H1 (cell line): ENCODE results near the gene GCLC. TPM values are rescaled to one million over a fixed set of nuclear protein-coding genes. Genes with fewer than 3 reads are reported as not detected.

Experiments used
- CTCF ChIA-PET: fragments of 300-600 bp; sonication (Branson Sonifier 250); formaldehyde crosslinking; loops from one replicate; lab custom pipeline; 2021; ENCODE audit not compliant: partially characterized antibody; lab: Charles Lee
- POLR2A ChIA-PET: fragments of 300-600 bp; sonication (Branson Sonifier 250); formaldehyde crosslinking; loops from one replicate; lab custom pipeline; 2021; ENCODE audit warnings: inconsistent platforms; ENCODE audit not compliant: partially characterized antibody; lab: Charles Lee
- DNase-seq, 2 experiments: peaks; one replicate each; pipeline versions ENCODE4 v3.0.0 to v3.0.0-alpha.2; 2010 to 2022; ENCODE audit warnings: low spot score in 2 of 2, low read depth in 1 of 2, mixed read lengths in 1 of 2
- FAIRE-seq: peaks from 2 replicates; lab custom pipeline; 2011; peaks lifted over from hg19 to GRCh38; lab: Jason Lieb, UNC
- H2AFZ ChIP-seq: 2 replicates; pipeline ENCODE4 v1.8.1; 2012; ENCODE audit warnings: low read length, inconsistent platforms
- H2AK5ac ChIP-seq: 2 replicates; pipeline ENCODE4 v1.6.1; 2013; ENCODE audit warnings: low read depth, low read length
- H2BK120ac ChIP-seq: replicated peaks from 2 replicates; pipeline ENCODE3; 2013; ENCODE audit warnings: low read depth, low read length, inconsistent platforms
- H2BK12ac ChIP-seq: 2 replicates; pipeline ENCODE4 v1.6.1; 2013; ENCODE audit warnings: low read depth, low read length
- H2BK15ac ChIP-seq: 2 replicates; pipeline ENCODE4 v1.6.1; 2013; ENCODE audit warnings: low read length
- H2BK20ac ChIP-seq: 2 replicates; pipeline ENCODE4 v1.6.1; 2013; ENCODE audit warnings: low read length
- H2BK5ac ChIP-seq: 2 replicates; pipeline ENCODE4 v1.6.1; 2013; ENCODE audit warnings: low read depth, low read length
- H3K14ac ChIP-seq: 2 replicates; pipeline ENCODE4 v1.6.1; 2013; ENCODE audit warnings: inconsistent platforms; ENCODE audit not compliant: insufficient read length
- H3K18ac ChIP-seq: 2 replicates; pipeline ENCODE4 v1.6.1; 2013; ENCODE audit warnings: low read length; ENCODE audit errors: extremely low read depth
- H3K23ac ChIP-seq: 2 replicates; pipeline ENCODE4 v1.6.1; 2013; ENCODE audit warnings: inconsistent platforms; ENCODE audit not compliant: insufficient read length
- H3K23me2 ChIP-seq: 2 replicates; pipeline ENCODE4 v1.6.1; 2013; ENCODE audit warnings: low read depth, low read length
- H3K27ac ChIP-seq: 2 replicates; pipeline ENCODE4 v1.6.1; 2011; ENCODE audit warnings: low read depth, low read length, inconsistent platforms
- H3K27me3 ChIP-seq, 4 experiments: replicated peaks in 1 of 4; 1 replicate in 1 of 4; 2 replicates in 3 of 4; pipeline versions ENCODE4 v1.6.1 to v1.8.1; 2011 to 2013; ENCODE audit warnings: low read length in 3 of 4, mild to moderate bottlenecking in 3 of 4, inconsistent platforms in 2 of 4, mixed read lengths in 2 of 4, moderate library complexity in 1 of 4; ENCODE audit not compliant: control insufficient read depth in 3 of 4, insufficient read depth in 3 of 4; ENCODE audit errors: extremely low read depth in 1 of 4
- H3K36me3 ChIP-seq, 4 experiments: 2 replicates each; pipeline versions ENCODE4 v1.6.1 to v1.8.1; 2011 to 2013; ENCODE audit warnings: mild to moderate bottlenecking in 4 of 4, low read length in 3 of 4, moderate library complexity in 2 of 4, control low read depth in 1 of 4, inconsistent platforms in 1 of 4; ENCODE audit not compliant: insufficient read depth in 4 of 4, control insufficient read depth in 2 of 4
- H3K4ac ChIP-seq: replicated peaks from 2 replicates; pipeline ENCODE3; 2013; ENCODE audit warnings: low read length, low read depth, mixed read lengths, inconsistent platforms; ENCODE audit not compliant: insufficient read length
- H3K4me1 ChIP-seq, 4 experiments: replicated peaks in 1 of 4; 1 replicate in 1 of 4; 2 replicates in 3 of 4; pipeline versions ENCODE4 v1.6.1 to v1.8.1; 2011 to 2013; ENCODE audit warnings: low read length in 3 of 4, inconsistent platforms in 2 of 4, mixed read lengths in 1 of 4; ENCODE audit not compliant: insufficient read depth in 4 of 4, control insufficient read depth in 3 of 4
- H3K4me2 ChIP-seq, 2 experiments: 2 replicates each; pipeline versions ENCODE4 v1.6.1 to v1.8.1; 2011 to 2013; ENCODE audit warnings: low read depth in 2 of 2, low read length in 2 of 2, control low read depth in 1 of 2, inconsistent platforms in 1 of 2, mild to moderate bottlenecking in 1 of 2; ENCODE audit not compliant: insufficient read depth in 1 of 2
- H3K4me3 ChIP-seq, 4 experiments: fragments of 200-600, 300-600 bp in 1 of 4; sonication (generic), shearing (Covaris generic), sonication (Bioruptor Twin) in 1 of 4; 2 replicates each; pipeline versions ENCODE4 v1.5.1 to v1.8.1; 2011 to 2016; ENCODE audit warnings: low read length in 4 of 4, low read depth in 3 of 4, control low read depth in 2 of 4, inconsistent platforms in 2 of 4, mild to moderate bottlenecking in 2 of 4, mixed read lengths in 1 of 4, moderate library complexity in 1 of 4; ENCODE audit not compliant: insufficient read depth in 2 of 4; ENCODE audit errors: extremely low read depth in 1 of 4
- H3K56ac ChIP-seq: replicated peaks from 2 replicates; pipeline ENCODE3; 2013; ENCODE audit warnings: low read depth, mild to moderate bottlenecking, mixed read lengths, low read length, inconsistent platforms; ENCODE audit not compliant: insufficient read length
- H3K79me1 ChIP-seq: 2 replicates; pipeline ENCODE4 v1.6.1; 2013; ENCODE audit warnings: low read depth, low read length, control low read depth
- H3K79me2 ChIP-seq, 2 experiments: 2 replicates each; pipeline versions ENCODE4 v1.6.1 to v1.8.1; 2012 to 2013; ENCODE audit warnings: low read length in 2 of 2, mild to moderate bottlenecking in 2 of 2, inconsistent platforms in 1 of 2; ENCODE audit not compliant: insufficient read depth in 2 of 2, control insufficient read depth in 1 of 2
- H3K9ac ChIP-seq, 4 experiments: replicated peaks in 1 of 4; 1 replicate in 1 of 4; 2 replicates in 3 of 4; pipeline versions ENCODE4 v1.6.1 to v1.8.1; 2011 to 2013; ENCODE audit warnings: low read depth in 3 of 4, low read length in 3 of 4, control low read depth in 2 of 4, mild to moderate bottlenecking in 2 of 4, moderate library complexity in 2 of 4, inconsistent platforms in 1 of 4; ENCODE audit errors: extremely low read depth in 1 of 4
- H3K9me3 ChIP-seq, 2 experiments: 2 replicates each; pipeline versions ENCODE4 v1.6.1 to v1.8.1; 2012 to 2013; ENCODE audit warnings: mild to moderate bottlenecking in 2 of 2, moderate library complexity in 2 of 2, control low read depth in 1 of 2, inconsistent platforms in 1 of 2, low read depth in 1 of 2, low read length in 1 of 2, mixed read lengths in 1 of 2; ENCODE audit not compliant: insufficient read depth in 2 of 2
- H4K20me1 ChIP-seq, 2 experiments: replicated peaks in 1 of 2; 2 replicates each; pipeline versions ENCODE3 to v1.8.1; 2011 to 2013; ENCODE audit warnings: inconsistent platforms in 2 of 2, low read length in 2 of 2, mild to moderate bottlenecking in 1 of 2; ENCODE audit not compliant: insufficient read depth in 2 of 2, control insufficient read depth in 1 of 2
- H4K5ac ChIP-seq: 2 replicates; pipeline ENCODE4 v1.6.1; 2013; ENCODE audit warnings: low read length, low read depth, mixed read lengths, inconsistent platforms; ENCODE audit not compliant: insufficient read length
- H4K8ac ChIP-seq: 2 replicates; pipeline ENCODE4 v1.8.0; 2013; ENCODE audit warnings: mild to moderate bottlenecking, moderate library complexity, low read length, inconsistent platforms; ENCODE audit not compliant: insufficient read depth; ENCODE audit errors: extremely low read depth
- H4K91ac ChIP-seq: replicated peaks from 2 replicates; pipeline ENCODE3; 2013; ENCODE audit warnings: low read length, mixed read lengths, inconsistent platforms; ENCODE audit not compliant: insufficient read length
- GABPA ChIP-seq: IDR thresholded peaks from 2 replicates; pipeline ENCODE4 v1.6.1; 2011; ENCODE audit warnings: mild to moderate bottlenecking, low read length, moderate library complexity, borderline replicate concordance; ENCODE audit not compliant: insufficient read depth
- JUN ChIP-seq: IDR thresholded peaks from 2 replicates; pipeline ENCODE4 v1.6.1; 2011; ENCODE audit warnings: low read depth, mild to moderate bottlenecking, improper control_type of control experiment, low read length
- JUND ChIP-seq: IDR thresholded peaks from 2 replicates; pipeline ENCODE4 v1.6.1; 2011; ENCODE audit warnings: mild to moderate bottlenecking, improper control_type of control experiment, low read length
- KDM4A ChIP-seq: IDR thresholded peaks from one replicate; pipeline ENCODE4 v1.7.1; 2012; ENCODE audit warnings: low read depth, mild to moderate bottlenecking, moderate library complexity, low read length, inconsistent platforms; ENCODE audit not compliant: severe bottlenecking
- POLR2A ChIP-seq, 2 experiments: IDR thresholded peaks; 1 replicate in 1 of 2; 2 replicates in 1 of 2; pipeline ENCODE4 v1.6.1; 2011; ENCODE audit warnings: low read depth in 2 of 2, low read length in 2 of 2, mild to moderate bottlenecking in 2 of 2; ENCODE audit errors: control extremely low read depth in 1 of 2
- SP4 ChIP-seq: IDR thresholded peaks from 2 replicates; pipeline ENCODE4 v1.6.1; 2012; ENCODE audit warnings: low read length, inconsistent platforms
- TCF12 ChIP-seq: IDR thresholded peaks from 2 replicates; pipeline ENCODE4 v1.6.1; 2011; ENCODE audit warnings: low read depth, mild to moderate bottlenecking, low read length
- WGBS, 2 experiments: shearing (Covaris generic) in 1 of 2; methylation state at CpG; one replicate each; pipeline versions ENCODE4 v1.1.6 to v1.1.7; 2013 to 2015; ENCODE audit warnings: low lambda C conversion rate in 2 of 2, mixed read lengths in 2 of 2, inconsistent platforms in 1 of 2, low coverage in 1 of 2, missing lambda C conversion rate in 1 of 2; ENCODE audit not compliant: insufficient replicate concordance in 2 of 2, insufficient coverage in 1 of 2, insufficient read length in 1 of 2; ENCODE audit errors: extremely low coverage in 1 of 2, missing lambda C conversion rate in 1 of 2; 5-methylcytosine and 5-hydroxymethylcytosine counted together
- polyA plus RNA-seq, 7 experiments: library from polyadenylated mRNA; depleted of rRNA in 3 of 7; stranded (reverse) in 5 of 7; unstranded in 2 of 7; fragments of >200 nt in 5 of 7; fragments of 200-250 nt in 2 of 7; gene quantifications; 1 replicate in 5 of 7; 2 replicates in 1 of 7; 4 replicates in 1 of 7; pipeline versions ENCODE4 v1.2.1 to v1.2.3, GENCODE V29; 2011 to 2013; ENCODE audit warnings: missing spikeins in 2 of 7, mixed read lengths in 2 of 7
- total RNA-seq: library from RNA; stranded (reverse); fragmentation: NEBNext Ultra II Directional; extraction: Animal tissue kit (Norgen Biotek cat#: 25700); gene quantifications from 2 replicates; pipeline ENCODE4 v1.2.1, GENCODE V29; 2021

GCLC gene
- total and polyA plus RNA-seq, 2 of the 8 experiments (the other 6 are each of a cell fraction or from before 2014, with no cell fraction given), result 15.8 to 54.0 TPM

DNA sequence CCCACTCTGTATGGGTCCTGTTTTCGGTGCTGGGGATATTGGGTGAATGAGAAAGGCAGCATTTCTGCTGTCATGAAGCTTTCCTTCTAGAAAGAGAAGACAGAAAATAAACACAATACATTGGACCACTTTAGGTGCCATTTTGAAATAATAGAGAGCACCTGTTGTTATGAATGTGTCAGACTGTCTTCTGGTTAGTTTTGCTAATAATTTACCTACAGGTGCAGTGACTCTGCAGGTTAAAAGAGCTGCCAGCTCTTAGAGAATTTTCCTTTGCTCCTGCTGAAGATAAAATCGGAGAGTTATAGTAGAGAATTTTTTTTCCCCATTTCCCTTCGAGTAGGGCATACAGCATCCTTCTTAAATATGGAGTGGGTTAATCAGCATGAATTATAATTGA is 21.9 kb upstream of the GCLC start:
- Histone ChIP-seq H2BK15ac (no peak overlapping the region), H2AK5ac (no peak overlapping the region), H3K9ac (no peak overlapping the region), H3K27ac (no peak overlapping the region), H3K18ac (no peak overlapping the region), H4K5ac (no peak overlapping the region), H3K4ac (no peak overlapping the region), H3K23ac (no peak overlapping the region), H4K8ac (no peak overlapping the region), H3K56ac (no peak overlapping the region), H4K20me1 (no peaks in the 10 kb centered on the region), H3K14ac (no peak overlapping the region), H2BK20ac (no peak overlapping the region), H3K4me1 (no peaks in the 10 kb centered on the region), H3K4me3 (no peak overlapping the region), H3K23me2 (no peaks in the 10 kb centered on the region), H2BK5ac (no peak overlapping the region), H2BK12ac (no peak overlapping the region), H3K36me3 (no peaks in the 10 kb centered on the region), H3K27me3 (no peaks in the 10 kb centered on the region), H4K91ac (no peak overlapping the region), H3K79me2 (no peaks in the 10 kb centered on the region), H2AFZ (no peak overlapping the region), H3K9me3 (peaks cover 0 to 6% of the 10 kb centered on the region in 2 experiments; a peak in 1 of 4 replicates), H3K4me2 (no peak overlapping the region), H2BK120ac (no peak overlapping the region), H3K79me1 (no peaks in the 10 kb centered on the region)
- FAIRE-seq (no peak), DNase-seq (no peak)
- WGBS, 2 experiments, result 93% methylated on average over 3 of the region's 3 CpGs; no CpG with 5 or more reads in 1 of the 2 experiments
- POLR2A ChIA-PET, result no interaction called here
- CTCF ChIA-PET, result no interaction called here
- TF ChIP-seq POLR2A (IDR thresholded peaks at IDR 0.05; ENCODE audit: control extremely low read depth in 1 of 2, low read depth in 2 of 2, low read length in 2 of 2) (no peak), GABPA (no peak), JUND (no peak), JUN (no peak), KDM4A (no peak), SP4 (no peak), TCF12 (no peak)
